Effector memory CD4-positive, alpha-beta T cell (primary cell): ENCODE results near the gene CLDN7.
A peak's percentile ranks its signal among the peaks of the same experiment; 100 is the strongest.

Source experiments
- DNase-seq, 3 donors: peaks; one replicate each; pipeline ENCODE4 v3.0.0-alpha.2; 2020
- H3K27ac ChIP-seq: 2 replicates; pipeline ENCODE4 v1.7.0; 2013; ENCODE audit warnings: mild to moderate bottlenecking, low read length, moderate library complexity; ENCODE audit not compliant: insufficient read depth, poor library complexity, severe bottlenecking
- H3K27me3 ChIP-seq: replicated peaks from 2 replicates; pipeline ENCODE4 v1.7.0; 2013; ENCODE audit warnings: mild to moderate bottlenecking, low read length; ENCODE audit not compliant: insufficient read depth, control insufficient read depth, poor library complexity, severe bottlenecking
- H3K36me3 ChIP-seq: 2 replicates; pipeline ENCODE4 v1.7.0; 2013; ENCODE audit warnings: mild to moderate bottlenecking, low read length, moderate library complexity; ENCODE audit not compliant: control insufficient read depth, insufficient read depth
- H3K4me1 ChIP-seq: 2 replicates; pipeline ENCODE4 v1.7.0; 2013; ENCODE audit warnings: low read length, mild to moderate bottlenecking; ENCODE audit not compliant: control insufficient read depth, insufficient read depth, poor library complexity, severe bottlenecking
- H3K4me3 ChIP-seq: 2 replicates; pipeline ENCODE4 v1.7.0; 2013; ENCODE audit warnings: low read length, low read depth, mild to moderate bottlenecking; ENCODE audit not compliant: insufficient read depth, poor library complexity, severe bottlenecking
- H3K9me3 ChIP-seq: 2 replicates; pipeline ENCODE4 v1.7.0; 2013; ENCODE audit warnings: mild to moderate bottlenecking, low read length, moderate library complexity; ENCODE audit not compliant: control insufficient read depth

CLDN7 gene

DNA sequence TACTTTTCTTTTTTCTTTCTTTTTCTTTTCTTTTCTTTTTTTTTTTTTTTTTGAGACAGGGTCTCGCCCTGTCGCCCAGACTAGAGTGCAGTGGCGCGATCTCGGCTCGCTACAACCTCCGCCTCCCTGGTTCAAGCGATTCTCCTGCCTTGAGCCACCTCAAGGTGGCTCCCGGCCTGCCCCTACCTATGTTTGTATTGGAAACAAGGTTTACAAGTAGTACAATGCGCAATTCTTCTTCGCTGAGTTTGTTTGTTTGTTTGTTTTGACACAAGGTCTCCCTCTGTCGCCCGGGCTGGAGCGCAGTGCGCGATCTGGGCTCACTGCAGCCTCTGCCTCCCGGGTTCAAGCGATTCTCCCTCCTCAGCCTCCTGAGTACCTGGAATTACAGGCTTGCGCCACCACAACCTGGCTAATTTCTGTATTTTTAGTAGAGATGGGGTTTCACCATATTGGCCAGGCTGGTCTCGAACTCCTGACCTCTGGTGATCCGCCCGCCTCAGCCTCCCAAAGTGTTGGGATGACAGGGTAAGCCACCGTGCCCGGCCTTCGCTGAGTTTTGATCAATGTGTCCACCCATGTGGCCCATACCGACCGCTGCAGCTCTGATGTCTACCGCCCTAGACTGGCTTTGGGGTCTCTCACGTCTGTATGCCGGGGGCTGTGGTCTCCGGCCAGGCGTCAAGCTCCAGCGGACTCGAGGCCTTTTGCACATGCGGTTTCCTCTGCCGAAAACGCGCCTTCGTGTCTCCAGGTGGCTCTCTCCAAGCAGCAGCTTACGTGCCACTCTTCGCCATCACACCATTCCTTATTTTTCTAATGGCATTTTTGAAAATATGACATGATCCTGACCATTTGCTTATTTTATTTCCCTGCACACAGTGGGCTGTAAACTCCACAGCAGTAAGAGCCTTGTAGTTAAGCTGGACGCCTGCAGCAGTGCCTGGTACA, 33.2 kb upstream of the CLDN7 start:
- DNase-seq: no peak
- Histone ChIP-seq H3K4me3 (peak overlapping the region; percentile 51), H3K9me3 (no peaks in the 10 kb centered on the region), H3K4me1 (peaks cover 23% of the 10 kb centered on the region), H3K27me3 (no peaks in the 10 kb centered on the region), H3K27ac (no peak overlapping the region), H3K36me3 (no peaks in the 10 kb centered on the region)

DNA sequence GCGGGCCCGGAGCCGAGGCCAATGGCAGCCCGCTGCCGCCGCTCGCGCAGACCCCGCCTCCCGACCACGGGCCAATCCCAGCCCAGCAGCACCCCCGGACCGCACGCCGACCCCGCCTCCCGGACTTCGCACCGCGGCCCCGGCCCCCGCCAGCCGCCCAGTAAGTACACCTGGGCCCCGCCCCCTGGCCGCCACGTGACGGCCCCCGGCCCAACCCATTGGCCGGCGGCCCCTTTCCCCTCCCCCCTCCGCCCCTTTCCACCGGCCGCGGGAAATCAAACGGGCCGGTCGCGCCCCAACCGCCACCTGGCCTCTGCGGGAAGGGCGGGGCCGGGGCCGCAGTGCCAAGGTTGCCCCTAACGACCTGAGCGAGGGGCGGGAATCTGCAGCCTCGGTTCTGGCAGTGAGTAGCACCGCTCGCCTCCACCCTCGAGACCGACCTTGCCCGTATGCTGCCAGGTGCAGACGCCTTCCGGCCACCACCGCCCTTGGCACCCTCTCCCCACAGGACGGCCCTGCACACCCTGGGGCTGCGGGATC, 32.4 kb upstream of the CLDN7 start, which contains the start of gene YBX2:
YBX2 (minus strand) TSS at position 26 of the 540 bp plus-strand sequence. CDS start 139 bp downstream, outside the sequence.
- Histone ChIP-seq H3K27me3 (no peaks in the 10 kb centered on the region), H3K4me3 (peak within 1 kb of the TSS; percentile 51), H3K9me3 (no peaks in the 10 kb centered on the region), H3K4me1 (peaks cover 23% of the 10 kb centered on the region), H3K27ac (no peak within 1 kb of the TSS), H3K36me3 (no peaks in the 10 kb centered on the region)
- DNase-seq: peak; percentile 63 to 72 (median 64)

GRCh38 chr17:7293816-7294613, 31.7 kb upstream of the CLDN7 start:
- H3K27me3 ChIP-seq: no peaks in the 10 kb centered on the region
- peak in 1 of 3 donors; percentile 30 for DNase-seq
- H3K9me3 ChIP-seq: no peaks in the 10 kb centered on the region
- peaks cover 23% of the 10 kb centered on the region for H3K4me1 ChIP-seq
- H3K4me3 ChIP-seq: peak overlapping the region; percentile 17
- no peaks in the 10 kb centered on the region for H3K36me3 ChIP-seq
- H3K27ac ChIP-seq: no peak overlapping the region

DNA sequence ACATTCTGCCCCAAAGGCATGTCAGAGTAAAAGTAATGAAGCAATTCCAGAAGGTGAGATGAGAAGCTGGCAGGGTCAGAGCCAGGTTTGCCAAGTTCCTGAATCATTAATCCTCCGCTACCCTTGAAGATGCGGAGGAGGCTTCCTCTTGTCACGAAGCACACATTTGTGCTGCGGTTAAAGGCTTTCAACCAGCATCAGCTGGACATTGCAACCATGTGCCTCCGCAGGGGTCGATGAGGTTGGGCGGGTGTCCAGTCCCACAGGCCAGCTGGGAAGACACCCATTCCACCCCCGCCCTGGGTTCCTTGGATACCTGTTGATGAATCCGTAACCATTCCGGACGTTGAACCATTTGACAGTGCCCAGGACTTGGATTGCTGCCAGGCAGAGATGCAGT, 30.9 kb upstream of the CLDN7 start:
- no peak for DNase-seq
- Histone ChIP-seq H3K27ac (no peak overlapping the region), H3K36me3 (no peaks in the 10 kb centered on the region), H3K27me3 (no peaks in the 10 kb centered on the region), H3K4me3 (no peak overlapping the region), H3K9me3 (no peaks in the 10 kb centered on the region), H3K4me1 (peaks cover 23% of the 10 kb centered on the region)

GRCh38 chr17:7292729-7293128, 30.5 kb upstream of the CLDN7 start:
- Histone ChIP-seq H3K9me3 (no peaks in the 10 kb centered on the region), H3K27me3 (no peaks in the 10 kb centered on the region)
- no peak for DNase-seq

DNA sequence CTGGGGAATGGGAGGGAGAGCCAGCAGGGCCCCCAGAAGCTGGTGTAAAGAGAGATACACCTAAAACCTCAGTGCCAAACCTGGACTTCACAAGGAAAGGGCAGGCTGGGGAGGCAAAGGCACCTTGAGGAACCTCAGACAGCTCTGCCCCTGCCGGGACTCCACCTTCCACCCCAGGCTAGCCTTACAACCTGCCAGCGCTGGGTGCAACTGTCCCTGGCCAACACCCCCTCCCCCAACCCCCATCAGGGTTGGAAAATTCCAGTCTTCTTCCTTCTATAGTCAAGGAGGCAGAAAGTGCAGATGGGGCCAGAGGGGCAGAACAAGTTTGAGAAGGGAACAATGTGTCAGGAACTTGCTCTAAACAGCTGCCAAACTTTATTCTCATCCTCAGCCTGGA, 29.9 kb upstream of the CLDN7 start:
- peaks cover 23% of the 10 kb centered on the region for H3K4me1 ChIP-seq
- no peak for DNase-seq
- H3K27me3 ChIP-seq: no peaks in the 10 kb centered on the region
- no peaks in the 10 kb centered on the region for H3K36me3 ChIP-seq
- no peak overlapping the region for H3K27ac ChIP-seq
- H3K4me3 ChIP-seq: no peak overlapping the region
- H3K9me3 ChIP-seq: no peaks in the 10 kb centered on the region

More at GRCh38 chr17:7292729-7293128, 30.5 kb upstream of the CLDN7 start:
- H3K27ac ChIP-seq: no peak overlapping the region
- H3K36me3 ChIP-seq: no peaks in the 10 kb centered on the region
- no peak overlapping the region for H3K4me3 ChIP-seq
- peaks cover 23% of the 10 kb centered on the region for H3K4me1 ChIP-seq

DNA sequence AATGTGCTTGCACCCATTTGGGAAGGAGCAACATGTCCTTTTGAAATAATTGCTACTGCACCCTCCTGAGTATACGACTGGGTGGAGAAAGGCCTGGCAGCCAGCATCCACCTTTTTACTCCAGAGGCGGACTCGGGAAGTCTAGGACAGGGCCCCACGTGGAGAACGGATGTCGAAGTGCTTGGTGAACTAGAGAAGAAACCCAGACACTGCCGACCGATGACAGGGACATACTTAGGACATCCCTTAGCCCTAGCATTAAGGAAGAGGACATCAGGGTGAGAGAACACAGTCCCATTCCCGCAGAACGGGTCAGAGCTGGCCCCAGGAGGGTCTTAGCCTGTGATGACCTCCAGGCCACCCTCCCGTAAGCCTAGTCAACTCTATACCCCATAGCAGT, 28.4 kb upstream of the CLDN7 start:
- H3K27ac ChIP-seq: no peak overlapping the region
- peaks cover 15% of the 10 kb centered on the region for H3K4me1 ChIP-seq
- no peak overlapping the region for H3K4me3 ChIP-seq
- H3K27me3 ChIP-seq: no peaks in the 10 kb centered on the region
- H3K9me3 ChIP-seq: no peaks in the 10 kb centered on the region
- DNase-seq: no peak
- no peaks in the 10 kb centered on the region for H3K36me3 ChIP-seq

DNA sequence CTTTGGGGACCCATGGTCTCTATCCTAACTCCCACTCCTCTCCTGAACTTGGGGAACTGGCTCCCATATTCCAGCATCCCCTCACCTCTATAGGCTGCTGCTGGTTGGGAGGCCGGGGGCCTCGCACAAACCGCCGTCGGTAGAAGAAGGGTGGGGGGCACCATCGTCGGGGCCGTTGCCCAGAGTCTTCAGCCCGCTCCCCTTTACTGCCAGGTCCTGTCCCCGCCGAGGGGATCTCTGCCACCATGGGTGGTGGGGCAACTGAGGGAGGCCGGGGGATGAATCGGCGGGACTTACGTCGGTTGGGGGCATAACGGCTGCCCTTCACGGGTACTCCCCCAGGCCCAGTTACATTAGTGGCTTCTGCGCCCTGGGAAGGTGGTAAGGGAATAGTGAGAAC, 27.9 kb upstream of the CLDN7 start:
- Histone ChIP-seq H3K27ac (no peak overlapping the region), H3K27me3 (no peaks in the 10 kb centered on the region), H3K4me1 (peaks cover 12% of the 10 kb centered on the region), H3K9me3 (no peaks in the 10 kb centered on the region), H3K4me3 (no peak overlapping the region), H3K36me3 (no peaks in the 10 kb centered on the region)
- DNase-seq: no peak

GRCh38 chr17:7289256-7290032, 27.2 kb upstream of the CLDN7 start:
- H3K4me1 ChIP-seq: peaks cover 6% of the 10 kb centered on the region
- H3K9me3 ChIP-seq: no peaks in the 10 kb centered on the region
- H3K36me3 ChIP-seq: no peaks in the 10 kb centered on the region
- no peak for DNase-seq
- no peak overlapping the region for H3K27ac ChIP-seq
- H3K4me3 ChIP-seq: no peak overlapping the region
- no peaks in the 10 kb centered on the region for H3K27me3 ChIP-seq
